M059J (cell line): ENCODE data around the gene SETD6. TPM values are rescaled to one million over a fixed set of nuclear protein-coding genes. Genes with fewer than 3 reads are reported as not detected.
A peak's percentile ranks its signal among the peaks of the same experiment; 100 is the strongest.

Source experiments
- DNase-seq: peaks from one replicate; pipeline ENCODE4 v3.0.0-alpha.2; 2012; ENCODE audit warnings: low read depth
- total RNA-seq: library from RNA; depleted of rRNA; stranded (reverse); fragments of >200 nt; shearing (Covaris generic); gene quantifications from 2 replicates; pipeline ENCODE4 v1.2.3, GENCODE V29; 2014

The SETD6 gene
- total RNA-seq, 1 experiment from 2014 or later, result 11.0 TPM

GRCh38 chr16:58507963-58508670, 7.2 kb upstream of the SETD6 start:
- no peak for DNase-seq

GRCh38 chr16:58508671-58509251, 6.6 kb upstream of the SETD6 start:
- no peak for DNase-seq

- no peak for DNase-seq
Measured at GRCh38 chr16:58509256-58510096, 5.8 kb upstream of the SETD6 start.

GRCh38 chr16:58510097-58510775, 5.1 kb upstream of the SETD6 start:
- DNase-seq, result no peak

- DNase-seq, result no peak
Measured at GRCh38 chr16:58510776-58511628, 4.3 kb upstream of the SETD6 start.

- peak; percentile 60 for DNase-seq
Measured at GRCh38 chr16:58511933-58512815, 3.1 kb upstream of the SETD6 start.

- no peak for DNase-seq
Measured at GRCh38 chr16:58513874-58514273, 1.4 kb upstream of the SETD6 start.

- peak; percentile 27 for DNase-seq
Measured at GRCh38 chr16:58515871-58516767, 802 bp downstream of the SETD6 start.

- no peak for DNase-seq
Measured at GRCh38 chr16:58516768-58517107, 1.4 kb downstream of the SETD6 start.

- DNase-seq, result no peak
Measured at GRCh38 chr16:58518083-58518979, 3.0 kb downstream of the SETD6 start.

- DNase-seq, result no peak
Measured at GRCh38 chr16:58518980-58519368, 3.7 kb downstream of the SETD6 start.

- no peak for DNase-seq
Measured at GRCh38 chr16:58519707-58520106, 4.4 kb downstream of the SETD6 start.

GRCh38 chr16:58530179-58530578, 14.9 kb downstream of the SETD6 start:
- no peak for DNase-seq

- DNase-seq, result no peak
Measured at GRCh38 chr16:58532414-58532813, 17.1 kb downstream of the SETD6 start.

- DNase-seq, result no peak
Measured at GRCh38 chr16:58533751-58534470, 18.6 kb downstream of the SETD6 start.

GRCh38 chr16:58535100-58535499, 19.8 kb downstream of the SETD6 start:
- DNase-seq, result no peak

- DNase-seq, result no peak
Measured at GRCh38 chr16:58536278-58536677, 21.0 kb downstream of the SETD6 start.
